ENCODE measurements around the gene PRDM15.

PRDM15 gene

GRCh38 chr21:41879190-41879998 lies at the start of gene PRDM15:
TSS of gene PRDM15 (minus strand) at chr21:41879344. CDS start at chr21:41860363, 18,981 bp downstream.
- peak within 1 kb of the TSS; percentile 87 for H3K4me3 ChIP-seq (ENCODE audit: low read depth, low read length)
- TF ChIP-seq CTCF (IDR thresholded peaks at IDR 0.05; ENCODE audit: borderline replicate concordance, insufficient read depth, low read depth, low read length), result no peak

- TF ChIP-seq CTCF (IDR thresholded peaks at IDR 0.05; ENCODE audit: borderline replicate concordance, insufficient read depth, low read depth, low read length), result no peak
- no peak overlapping the region for H3K4me3 ChIP-seq (ENCODE audit: low read depth, low read length)
Measured at GRCh38 chr21:41928621-41929220, 49.6 kb upstream of the PRDM15 start.

GRCh38 chr21:41927727-41928409 lies 48.7 kb upstream of the PRDM15 start:
- no peak for TF ChIP-seq CTCF (IDR thresholded peaks at IDR 0.05; ENCODE audit: borderline replicate concordance, insufficient read depth, low read depth, low read length)
- H3K4me3 ChIP-seq (ENCODE audit: low read depth, low read length), result no peak overlapping the region

GRCh38 chr21:41926807-41927171 lies 47.6 kb upstream of the PRDM15 start:
- TF ChIP-seq CTCF (IDR thresholded peaks at IDR 0.05; ENCODE audit: borderline replicate concordance, insufficient read depth, low read depth, low read length), result no peak
- H3K4me3 ChIP-seq (ENCODE audit: low read depth, low read length), result peak overlapping the region; percentile 63

GRCh38 chr21:41926117-41926806 lies 47.1 kb upstream of the PRDM15 start:
- peak overlapping the region; percentile 63 for H3K4me3 ChIP-seq (ENCODE audit: low read depth, low read length)
- no peak for TF ChIP-seq CTCF (IDR thresholded peaks at IDR 0.05; ENCODE audit: borderline replicate concordance, insufficient read depth, low read depth, low read length)

GRCh38 chr21:41925767-41926116 lies 46.6 kb upstream of the PRDM15 start:
- H3K4me3 ChIP-seq (ENCODE audit: low read depth, low read length), result peak overlapping the region; percentile 63
- TF ChIP-seq CTCF (IDR thresholded peaks at IDR 0.05; ENCODE audit: borderline replicate concordance, insufficient read depth, low read depth, low read length), result no peak
